GM12865 (cell line): ENCODE measurements around the gene PIGN.
A peak's percentile ranks its signal among the peaks of the same experiment; 100 is the strongest.

Experiments
- DNase-seq: peaks from one replicate; pipeline ENCODE4 v3.0.0; 2010; ENCODE audit warnings: low read depth
- H3K4me3 ChIP-seq: 2 replicates; pipeline ENCODE4 v1.5.1; 2011; ENCODE audit warnings: mild to moderate bottlenecking, low read depth, low read length, control low read depth
- CTCF ChIP-seq: IDR thresholded peaks from 2 replicates; pipeline ENCODE4 v1.5.1; 2011; ENCODE audit warnings: low read length, control low read depth, low read depth, inconsistent platforms; ENCODE audit not compliant: insufficient read depth; ENCODE audit errors: missing control alignments

Gene PIGN, protein sequence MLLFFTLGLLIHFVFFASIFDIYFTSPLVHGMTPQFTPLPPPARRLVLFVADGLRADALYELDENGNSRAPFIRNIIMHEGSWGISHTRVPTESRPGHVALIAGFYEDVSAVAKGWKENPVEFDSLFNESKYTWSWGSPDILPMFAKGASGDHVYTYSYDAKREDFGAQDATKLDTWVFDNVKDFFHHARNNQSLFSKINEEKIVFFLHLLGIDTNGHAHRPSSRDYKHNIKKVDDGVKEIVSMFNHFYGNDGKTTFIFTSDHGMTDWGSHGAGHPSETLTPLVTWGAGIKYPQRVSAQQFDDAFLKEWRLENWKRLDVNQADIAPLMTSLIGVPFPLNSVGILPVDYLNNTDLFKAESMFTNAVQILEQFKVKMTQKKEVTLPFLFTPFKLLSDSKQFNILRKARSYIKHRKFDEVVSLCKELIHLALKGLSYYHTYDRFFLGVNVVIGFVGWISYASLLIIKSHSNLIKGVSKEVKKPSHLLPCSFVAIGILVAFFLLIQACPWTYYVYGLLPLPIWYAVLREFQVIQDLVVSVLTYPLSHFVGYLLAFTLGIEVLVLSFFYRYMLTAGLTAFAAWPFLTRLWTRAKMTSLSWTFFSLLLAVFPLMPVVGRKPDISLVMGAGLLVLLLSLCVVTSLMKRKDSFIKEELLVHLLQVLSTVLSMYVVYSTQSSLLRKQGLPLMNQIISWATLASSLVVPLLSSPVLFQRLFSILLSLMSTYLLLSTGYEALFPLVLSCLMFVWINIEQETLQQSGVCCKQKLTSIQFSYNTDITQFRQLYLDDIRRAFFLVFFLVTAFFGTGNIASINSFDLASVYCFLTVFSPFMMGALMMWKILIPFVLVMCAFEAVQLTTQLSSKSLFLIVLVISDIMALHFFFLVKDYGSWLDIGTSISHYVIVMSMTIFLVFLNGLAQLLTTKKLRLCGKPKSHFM

DNA sequence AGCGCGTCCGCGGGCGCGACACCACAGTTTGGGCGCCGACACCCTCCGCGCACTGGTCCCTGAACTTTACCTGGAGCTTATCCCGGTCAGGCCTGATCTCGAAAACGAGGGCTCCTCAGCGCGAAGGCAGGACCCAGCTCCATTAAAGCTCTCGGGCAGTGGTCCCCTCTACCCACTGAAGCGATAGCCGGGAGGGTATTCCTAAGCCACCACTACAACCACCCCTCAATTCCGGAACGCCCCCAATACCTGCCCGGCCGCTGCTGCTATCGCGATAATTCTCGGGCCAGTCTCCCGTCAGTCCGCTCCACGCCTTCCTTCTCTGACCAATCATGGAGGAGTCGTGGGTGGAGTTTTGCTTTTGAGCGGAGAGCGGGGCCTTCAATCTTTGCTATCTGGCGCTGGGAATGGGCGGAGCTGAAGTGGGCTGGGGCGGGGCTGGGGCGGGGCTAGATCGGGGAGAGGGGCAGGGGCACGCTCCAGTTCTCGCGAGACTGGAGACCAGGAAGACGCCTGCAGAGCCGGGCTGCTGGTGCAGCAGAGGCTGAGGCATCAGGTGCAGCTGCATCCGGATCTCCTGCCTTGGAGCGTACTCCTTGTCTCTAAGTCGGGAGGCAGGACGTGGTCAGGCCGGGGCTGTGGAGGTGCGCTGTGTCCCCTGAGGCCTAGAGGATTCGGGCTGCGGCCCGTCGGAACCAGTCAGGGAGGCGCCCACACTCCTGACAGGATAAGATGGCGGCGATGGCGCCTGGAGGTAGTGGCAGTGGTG, at the start of gene PIGN, which contains the start of gene RELCH:
Gene PIGN, minus strand, starts transcription at position 283 of the 769 bp plus-strand sequence. CDS start 25,703 bp downstream, outside the sequence.
Gene RELCH, plus strand, starts transcription at position 482 of the 769 bp plus-strand sequence. Its CDS starts 251 bp downstream, at position 733.
- DNase-seq, result peak; percentile 99
- peak within 1 kb of the TSS; percentile 88 for H3K4me3 ChIP-seq
- no peak for TF ChIP-seq CTCF

GRCh38 chr18:62236252-62236651, 49.4 kb upstream of the PIGN start:
- no peak overlapping the region for H3K4me3 ChIP-seq
- DNase-seq, result no peak

DNA sequence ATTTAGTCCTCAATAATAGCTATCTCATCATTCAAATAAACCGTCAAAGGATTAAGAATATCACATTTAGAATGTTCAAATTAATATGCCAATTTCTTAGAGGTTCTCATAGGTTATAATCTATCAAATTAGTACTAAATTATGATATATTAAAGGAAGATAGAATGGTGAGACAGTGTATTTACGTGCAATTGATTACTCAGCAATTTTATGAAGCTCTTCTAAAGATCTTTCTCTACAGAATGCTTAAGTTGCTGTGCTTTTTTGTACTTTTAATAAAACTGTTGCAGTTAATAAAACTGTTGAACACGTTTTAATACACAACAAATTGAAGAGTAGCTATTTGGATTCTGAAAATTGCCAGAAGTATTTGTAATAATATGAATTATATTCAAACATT, 39.2 kb upstream of the PIGN start:
- no peak for DNase-seq
- TF ChIP-seq CTCF, result no peak
- H3K4me3 ChIP-seq, result no peak overlapping the region

More at GRCh38 chr18:62236252-62236651, 49.4 kb upstream of the PIGN start:
- TF ChIP-seq CTCF, result no peak

GRCh38 chr18:62224229-62224628, 37.4 kb upstream of the PIGN start:
- TF ChIP-seq CTCF, result no peak
- no peak overlapping the region for H3K4me3 ChIP-seq
- no peak for DNase-seq

- H3K4me3 ChIP-seq, result no peak overlapping the region
- no peak for DNase-seq
- TF ChIP-seq CTCF, result no peak
These were observed 27.9 kb upstream of the PIGN start for GRCh38 chr18:62214790-62215189.

DNA sequence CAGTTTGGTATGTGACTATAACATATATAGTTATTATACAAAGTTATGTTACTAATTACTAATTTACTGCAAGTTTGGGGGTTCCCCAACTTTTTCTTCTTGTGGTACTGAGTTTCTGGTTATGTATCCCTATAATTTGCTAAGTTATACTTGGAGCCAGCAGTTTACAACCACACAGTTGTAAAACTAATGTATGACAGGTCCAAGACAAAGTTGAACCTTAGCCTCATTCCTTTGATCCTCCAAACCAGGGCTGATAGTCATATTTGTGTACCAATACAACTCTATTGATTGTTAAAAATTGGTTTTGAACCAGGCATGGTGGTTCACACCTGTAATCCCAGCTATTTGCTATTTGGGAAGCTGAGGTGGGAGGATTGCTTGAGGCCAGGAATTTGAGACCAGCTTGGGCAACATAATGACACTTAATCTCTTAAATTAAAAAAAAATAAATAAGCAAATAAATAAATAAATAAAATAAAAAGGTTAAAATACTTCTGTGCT, 24.5 kb upstream of the PIGN start:
- no peak for TF ChIP-seq CTCF
- H3K4me3 ChIP-seq, result no peak overlapping the region
- no peak for DNase-seq
